ENCODE results near the gene ZNRF3. TPM values are rescaled to one million over a fixed set of nuclear protein-coding genes. Genes with fewer than 3 reads are reported as not detected.

Gene ZNRF3
- total RNA-seq, 1 experiment from 2014 or later, result 5.5 TPM

DNA sequence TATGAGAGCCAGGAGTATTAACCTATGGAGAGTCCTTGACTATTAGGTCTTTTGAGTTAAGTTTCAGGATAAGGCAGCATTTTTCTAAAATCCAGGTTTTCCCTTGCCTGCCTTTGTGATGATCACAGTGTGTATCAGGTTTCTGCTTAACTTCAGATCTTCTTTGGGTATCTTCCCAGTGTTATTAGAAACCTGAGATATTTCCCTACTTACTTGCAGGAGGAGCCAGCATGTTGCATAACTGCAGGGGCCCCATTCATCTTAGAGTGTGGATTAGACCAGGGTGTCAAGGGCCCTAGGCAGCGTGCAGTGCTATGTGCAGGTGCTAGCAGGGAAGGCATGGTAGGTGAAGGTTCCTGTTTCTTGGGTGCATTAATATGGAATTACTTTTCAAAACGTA, 69.5 kb downstream of the ZNRF3 start:
- DNase-seq (ENCODE audit: low read depth), result no peak

GRCh38 chr22:28953403-28953802, 70.0 kb downstream of the ZNRF3 start:
- no peak for DNase-seq (ENCODE audit: low read depth)

DNA sequence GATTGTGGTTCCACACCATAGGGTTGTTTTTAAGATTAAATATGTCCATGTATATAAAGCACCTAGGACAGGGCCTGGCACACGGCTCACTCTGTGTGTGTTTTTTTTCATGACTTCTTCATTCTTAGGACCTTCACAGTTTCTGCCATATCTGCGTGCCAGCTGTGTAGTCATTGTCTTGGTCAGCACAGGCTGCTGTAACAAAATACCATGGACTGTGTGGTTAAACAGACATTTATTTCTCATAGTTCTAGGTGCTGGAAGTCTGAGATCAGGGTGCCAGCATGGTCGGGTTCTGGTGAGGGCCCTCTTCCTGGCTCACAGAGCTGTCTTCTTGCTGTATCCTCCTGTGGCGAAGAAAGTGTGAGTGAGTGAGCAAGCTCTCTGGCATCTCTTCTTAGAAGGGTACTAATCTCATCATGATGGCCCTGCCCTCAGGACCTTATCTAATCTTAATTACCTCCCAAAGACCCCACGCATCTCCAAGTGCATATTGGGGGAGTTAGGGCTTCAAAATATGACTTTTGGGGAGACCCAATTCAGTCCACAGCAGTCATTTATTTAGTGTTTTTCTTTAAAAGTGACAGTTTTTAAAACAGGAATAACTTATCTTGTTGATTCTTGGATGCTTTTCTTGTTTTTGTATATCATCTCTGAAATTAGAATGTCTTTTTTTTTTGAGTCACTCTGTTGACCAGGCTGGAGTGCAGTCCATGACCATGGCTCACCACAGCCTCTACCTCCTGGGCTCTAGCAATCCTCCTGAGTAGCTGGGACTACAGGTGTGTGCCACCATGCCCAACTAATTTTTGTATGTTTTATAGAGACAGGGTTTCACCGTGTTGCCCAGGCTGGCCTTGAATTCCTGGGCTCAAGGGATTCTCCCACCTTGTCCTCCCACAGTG, 70.9 kb downstream of the ZNRF3 start:
- no peak for DNase-seq (ENCODE audit: low read depth)

GRCh38 chr22:28955817-28956216, 72.4 kb downstream of the ZNRF3 start:
- DNase-seq (ENCODE audit: low read depth), result peak; percentile 52

GRCh38 chr22:28956506-28956905, 73.1 kb downstream of the ZNRF3 start:
- no peak for DNase-seq (ENCODE audit: low read depth)

DNA sequence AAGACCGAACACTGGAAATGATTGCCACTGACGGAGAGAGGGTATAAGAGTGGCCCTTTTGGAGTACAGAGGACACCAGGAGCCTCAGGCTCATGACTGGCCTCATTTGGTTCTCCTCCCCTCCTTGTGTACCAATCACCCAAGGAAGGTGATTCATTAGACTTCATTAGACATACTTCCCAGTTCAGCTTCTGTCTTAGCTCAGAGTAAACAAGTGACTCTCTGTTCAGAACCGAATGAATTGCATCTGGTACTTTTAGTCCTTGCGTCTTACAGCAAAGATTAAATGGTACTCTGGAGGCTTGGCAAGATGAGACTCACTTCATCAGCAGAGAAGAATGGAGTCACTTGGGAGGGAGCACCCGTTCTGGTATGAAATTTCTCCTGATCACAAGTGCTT, 75.2 kb downstream of the ZNRF3 start:
- DNase-seq (ENCODE audit: low read depth), result no peak

- no peak for DNase-seq (ENCODE audit: low read depth)
These were observed 78.7 kb downstream of the ZNRF3 start for GRCh38 chr22:28962042-28962554.

DNA sequence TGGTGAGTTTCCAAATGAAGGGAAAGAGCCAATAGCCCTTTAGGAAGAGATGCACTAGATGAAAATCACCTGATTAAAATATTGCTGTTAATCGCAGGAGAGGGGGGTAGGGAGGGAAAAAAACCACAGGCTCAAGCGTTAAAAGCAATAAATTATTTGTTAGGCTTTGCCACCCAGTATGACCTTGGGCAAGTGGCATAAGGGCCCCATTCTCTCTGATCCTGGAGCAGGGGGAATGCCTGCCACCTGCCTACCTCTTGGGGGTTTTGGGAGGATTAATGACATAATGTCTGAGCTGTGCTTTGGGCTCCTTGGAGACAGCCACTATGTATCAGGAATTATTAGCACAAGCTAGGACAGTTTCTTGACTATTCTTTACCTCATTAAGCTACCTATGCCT, 80.0 kb downstream of the ZNRF3 start:
- DNase-seq (ENCODE audit: low read depth), result no peak

DNA sequence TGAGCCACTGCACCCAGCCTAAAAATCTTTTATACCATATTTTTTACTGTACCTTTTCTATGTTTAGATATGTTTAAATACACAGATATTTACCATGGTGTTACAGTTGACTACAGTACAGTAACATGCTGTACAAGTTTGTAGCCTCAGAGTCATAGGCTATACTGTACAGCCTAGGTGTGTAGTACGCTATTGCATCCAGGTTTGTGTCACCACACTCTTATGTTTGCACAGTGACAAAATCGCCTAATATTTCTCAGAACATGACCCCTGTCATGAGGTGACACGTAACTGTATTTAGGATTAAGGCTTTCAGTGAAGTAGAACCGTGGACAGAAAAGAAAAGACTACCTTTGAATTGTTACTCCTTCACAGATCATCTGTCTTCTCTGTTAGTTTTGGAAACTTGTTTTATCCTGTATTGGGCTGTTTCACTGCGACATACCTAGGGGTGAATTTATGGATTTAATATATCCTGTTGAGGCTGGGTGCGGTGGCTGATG, 83.8 kb downstream of the ZNRF3 start:
- DNase-seq (ENCODE audit: low read depth), result no peak

DNA sequence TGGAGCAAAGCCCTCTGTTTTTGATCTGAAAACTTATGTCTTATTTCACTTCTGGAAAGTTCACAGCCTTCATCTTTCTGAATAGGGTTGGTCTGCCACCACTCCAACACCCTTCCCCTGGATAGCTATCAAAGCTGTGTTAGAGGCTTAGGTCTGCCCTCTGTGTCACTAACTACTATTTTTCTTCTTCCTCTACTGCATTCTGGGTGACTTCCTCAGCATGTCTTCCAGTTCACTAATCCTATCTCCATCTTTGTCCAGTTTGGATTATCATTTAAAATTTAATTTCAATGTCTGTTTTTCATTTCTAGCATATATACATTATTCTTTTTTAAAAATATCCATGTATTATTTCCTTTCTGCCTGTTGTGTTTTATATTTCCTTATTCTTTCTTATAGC, 84.6 kb downstream of the ZNRF3 start:
- no peak for DNase-seq (ENCODE audit: low read depth)

DNA sequence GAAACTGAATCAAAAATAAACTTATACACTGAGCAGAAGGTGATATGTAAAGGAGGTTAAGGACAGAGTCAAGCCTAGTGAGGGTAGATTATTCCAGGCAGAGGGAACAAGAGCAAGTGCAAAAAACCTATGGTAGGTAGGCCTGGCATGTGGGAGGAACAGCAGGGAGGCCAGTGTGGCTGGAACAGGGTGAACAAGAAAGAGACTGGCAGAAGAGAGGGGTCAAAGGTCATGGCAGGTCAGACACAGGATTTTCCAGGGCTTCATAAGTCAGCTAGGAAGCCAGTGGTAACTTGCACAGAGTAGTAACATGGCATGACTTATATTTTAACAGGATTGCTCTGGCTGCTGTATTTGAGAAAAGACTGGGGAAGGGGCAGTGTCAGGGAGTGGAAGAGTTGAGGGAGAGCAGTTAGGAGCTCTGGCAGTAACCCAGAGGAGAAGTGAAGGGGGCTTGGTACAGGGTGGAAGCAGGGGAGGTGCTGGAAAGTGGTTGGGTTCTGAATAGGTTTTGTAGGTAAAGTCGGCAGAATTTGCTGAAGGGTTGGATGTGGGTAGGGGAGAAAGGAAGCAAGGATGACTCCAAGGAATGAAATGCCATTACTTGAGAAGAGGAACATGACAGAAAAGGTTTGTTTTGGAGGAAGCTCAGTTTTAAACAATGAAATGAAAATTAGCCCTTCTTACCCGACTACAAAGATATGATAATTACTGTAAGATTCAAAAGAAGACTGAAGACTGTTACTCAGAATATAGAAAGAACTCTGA, 86.2 kb downstream of the ZNRF3 start:
- no peak for DNase-seq (ENCODE audit: low read depth)

GRCh38 chr22:28973352-28973751, 90.0 kb downstream of the ZNRF3 start:
- no peak for DNase-seq (ENCODE audit: low read depth)

- DNase-seq (ENCODE audit: low read depth), result peak; percentile 23
These were observed 93.7 kb downstream of the ZNRF3 start for GRCh38 chr22:28977060-28977459.

DNA sequence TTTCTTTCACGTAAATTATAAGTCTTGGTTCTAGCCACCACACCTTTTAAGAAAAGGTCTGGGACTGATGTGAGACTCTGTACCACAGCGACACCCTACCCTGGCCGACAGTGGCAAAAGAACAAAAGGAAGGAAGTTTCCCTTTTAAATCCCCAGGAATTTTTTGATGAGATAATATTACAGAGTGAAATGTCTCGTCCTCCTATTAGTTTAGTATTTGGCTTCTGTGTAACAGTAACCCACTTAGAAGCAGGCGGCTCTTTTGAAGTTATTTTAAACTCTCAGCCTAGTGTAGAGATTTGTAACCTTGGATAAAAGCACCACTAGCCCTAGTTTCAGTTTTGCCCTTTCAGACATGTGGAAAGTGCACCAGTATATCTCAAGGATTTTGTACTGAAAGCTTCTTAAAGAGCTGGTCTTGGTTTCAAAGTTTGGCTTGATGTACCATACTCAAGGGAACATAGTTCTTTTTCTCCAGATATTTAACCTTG, 94.2 kb downstream of the ZNRF3 start:
- peak; percentile 41 for DNase-seq (ENCODE audit: low read depth)

GRCh38 chr22:28978158-28978557, 94.8 kb downstream of the ZNRF3 start:
- DNase-seq (ENCODE audit: low read depth), result peak; percentile 71

GRCh38 chr22:28978863-28979796, 95.8 kb downstream of the ZNRF3 start:
- no peak for DNase-seq (ENCODE audit: low read depth)

DNA sequence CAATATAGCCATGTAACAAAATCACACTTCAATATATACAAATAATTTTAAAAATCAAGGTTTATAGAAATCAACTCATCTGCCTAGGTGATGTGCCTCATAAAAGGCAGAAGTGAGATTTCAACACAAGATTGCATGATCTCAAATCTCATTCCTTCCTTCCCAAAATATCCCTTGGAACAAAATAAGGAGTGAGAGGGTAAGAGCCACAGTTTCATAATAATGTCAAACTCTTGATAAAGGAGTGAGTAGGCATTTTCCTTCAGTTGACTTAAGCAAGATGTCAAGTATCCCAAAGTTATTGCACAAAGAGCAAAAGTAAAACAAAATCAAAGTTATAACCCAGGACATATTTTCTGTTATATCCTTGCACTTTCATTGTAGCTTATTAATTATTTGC, 97.0 kb downstream of the ZNRF3 start:
- no peak for DNase-seq (ENCODE audit: low read depth)

- no peak for DNase-seq (ENCODE audit: low read depth)
These were observed 98.6 kb downstream of the ZNRF3 start for GRCh38 chr22:28981818-28982499.

DNA sequence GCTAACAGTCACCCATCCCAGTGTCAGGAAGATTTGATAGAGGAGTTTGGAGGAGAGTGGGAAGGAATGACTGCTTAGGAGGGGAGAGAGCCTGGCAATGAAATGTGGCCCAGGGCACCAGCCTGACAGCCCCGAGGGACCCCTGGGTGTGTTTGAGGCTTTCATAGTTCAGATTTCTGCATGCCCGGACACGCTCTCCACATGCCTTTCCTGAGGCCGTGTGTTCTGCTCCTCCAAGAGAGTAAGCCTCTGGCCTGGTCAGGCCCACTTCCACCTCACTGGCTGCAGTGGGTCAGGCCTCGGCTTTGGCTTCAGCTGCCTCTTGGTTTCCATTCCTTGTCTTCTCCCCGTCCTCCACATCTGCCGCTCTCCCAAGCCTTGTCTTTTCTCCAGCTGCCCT, 99.8 kb downstream of the ZNRF3 start:
- DNase-seq (ENCODE audit: low read depth), result no peak

GRCh38 chr22:28983788-28984441, 100.5 kb downstream of the ZNRF3 start:
- DNase-seq (ENCODE audit: low read depth), result no peak
